DOHH2 (cell line): Measurements from ENCODE around the gene TPX2.

Experiments
- H3F3A ChIP-seq: fragments of 200-600 bp; sonication (generic), shearing (Covaris generic); 2 replicates; pipeline ENCODE4 v1.6.0; 2016; ENCODE audit warnings: antibody characterized with exemption, mild to moderate bottlenecking; ENCODE audit not compliant: control insufficient read depth, insufficient read depth
- H3K27ac ChIP-seq: fragments of 200-600 bp; sonication (generic); 2 replicates; pipeline ENCODE4 v1.5.1; 2014; ENCODE audit warnings: low read depth, mild to moderate bottlenecking, low read length, moderate library complexity
- H3K27me3 ChIP-seq: fragments of 200-600 bp; sonication (generic); 2 replicates; pipeline ENCODE4 v1.6.1; 2014; ENCODE audit warnings: mild to moderate bottlenecking, low read length, mixed read lengths; ENCODE audit not compliant: control insufficient read depth
- H3K36me3 ChIP-seq: fragments of 200-600 bp; sonication (generic); 2 replicates; pipeline ENCODE4 v1.6.1; 2014; ENCODE audit warnings: mild to moderate bottlenecking, low read length, moderate library complexity, mixed read lengths; ENCODE audit not compliant: control insufficient read depth
- H3K4me1 ChIP-seq: fragments of 200-600 bp; sonication (generic); 2 replicates; pipeline ENCODE4 v1.6.1; 2014; ENCODE audit warnings: mild to moderate bottlenecking, low read length, mixed read lengths; ENCODE audit not compliant: control insufficient read depth
- H3K4me2 ChIP-seq: fragments of 200-600 bp; sonication (generic); 2 replicates; pipeline ENCODE4 v1.6.0; 2014; ENCODE audit warnings: mild to moderate bottlenecking, low read length, moderate library complexity
- H3K4me3 ChIP-seq: fragments of 200-600 bp; sonication (generic); 2 replicates; pipeline ENCODE4 v1.5.1; 2014; ENCODE audit warnings: mild to moderate bottlenecking, low read length, mixed read lengths
- H3K79me2 ChIP-seq: fragments of 200-600 bp; sonication (generic); 2 replicates; pipeline ENCODE4 v1.6.1; 2014; ENCODE audit warnings: mild to moderate bottlenecking, low read length, mixed read lengths; ENCODE audit not compliant: control insufficient read depth
- H3K9me2 ChIP-seq: fragments of 200-600 bp; sonication (generic); replicated peaks from 2 replicates; pipeline ENCODE4 v1.6.1; 2014; ENCODE audit warnings: mild to moderate bottlenecking, low read length, mixed read lengths; ENCODE audit not compliant: control insufficient read depth
- H3K9me3 ChIP-seq: fragments of 200-600 bp; sonication (generic); 2 replicates; pipeline ENCODE4 v1.6.1; 2014; ENCODE audit warnings: antibody characterized with exemption, low read length, mixed read lengths; ENCODE audit not compliant: control insufficient read depth, insufficient read depth
- H4K20me1 ChIP-seq: fragments of 200-600 bp; sonication (generic); 2 replicates; pipeline ENCODE4 v1.6.0; 2014; ENCODE audit warnings: low read depth, mild to moderate bottlenecking, antibody characterized with exemption, low read length, moderate library complexity; ENCODE audit not compliant: control insufficient read depth, insufficient read depth
- CTCF ChIP-seq: fragments of 200-600 bp; sonication (generic); IDR thresholded peaks from one replicate; pipeline ENCODE4 v1.5.1; 2014; ENCODE audit warnings: antibody characterized with exemption, mild to moderate bottlenecking, low read depth, low read length; ENCODE audit not compliant: poor library complexity, severe bottlenecking
- EZH2phosphoT487 ChIP-seq: fragments of 200-600 bp; sonication (generic); IDR thresholded peaks from 2 replicates; pipeline ENCODE4 v1.6.1; 2017; ENCODE audit warnings: borderline replicate concordance, mild to moderate bottlenecking, antibody characterized with exemption, low read length, moderate library complexity, mixed read lengths

TPX2 gene

DNA sequence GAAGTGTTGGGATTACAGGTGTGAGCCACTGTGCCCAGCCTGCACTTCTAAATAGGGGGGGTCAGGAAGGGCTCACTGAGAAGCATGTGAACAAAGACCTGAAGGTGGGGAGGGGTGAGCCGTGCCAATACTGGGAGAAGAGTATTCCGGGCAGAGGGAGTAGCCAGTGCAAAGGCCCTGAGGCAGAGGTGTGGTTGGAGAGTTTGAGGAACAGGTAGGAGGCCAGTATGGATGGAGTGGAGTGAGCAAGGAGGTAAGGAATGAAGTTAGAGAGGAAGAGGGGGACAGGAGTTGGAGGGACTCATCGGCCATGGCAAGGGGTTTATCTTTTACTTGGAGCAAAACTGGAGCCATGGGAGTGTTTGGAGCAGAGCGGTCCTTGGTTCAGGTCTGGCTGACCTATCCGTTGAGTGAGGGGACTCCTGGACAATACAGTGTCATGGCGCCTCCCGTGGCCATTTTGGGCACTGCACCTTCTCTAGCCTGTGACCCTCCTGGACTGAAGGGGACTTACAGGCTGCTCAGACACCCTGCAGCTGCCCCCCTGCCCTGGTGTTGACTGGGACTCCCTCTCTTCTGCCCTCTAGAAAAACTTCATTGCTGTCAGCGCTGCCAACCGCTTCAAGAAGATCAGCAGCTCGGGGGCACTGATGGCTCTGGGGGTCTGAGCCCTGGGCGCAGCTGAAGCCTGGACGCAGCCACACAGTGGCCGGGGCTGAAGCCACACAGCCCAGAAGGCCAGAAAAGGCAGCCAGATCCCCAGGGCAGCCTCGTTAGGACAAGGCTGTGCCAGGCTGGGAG lies 94.2 kb downstream of the TPX2 start:
- Histone ChIP-seq H3F3A (no peaks in the 10 kb centered on the region), H3K27me3 (peaks cover 2% of the 10 kb centered on the region; the same call in 1 of the 2 replicates), H3K9me2 (no peaks in the 10 kb centered on the region), H3K4me2 (no peak overlapping the region), H3K27ac (no peak overlapping the region), H3K4me1 (no peaks in the 10 kb centered on the region), H3K9me3 (no peaks in the 10 kb centered on the region), H3K36me3 (no peaks in the 10 kb centered on the region), H4K20me1 (no peaks in the 10 kb centered on the region), H3K79me2 (no peaks in the 10 kb centered on the region), H3K4me3 (no peak overlapping the region)
- peak; percentile 96 for TF ChIP-seq CTCF
- no peak for TF ChIP-seq EZH2phosphoT487

- no peaks in the 10 kb centered on the region for H3F3A ChIP-seq
- H3K4me1 ChIP-seq: no peaks in the 10 kb centered on the region
- H4K20me1 ChIP-seq: no peaks in the 10 kb centered on the region
- H3K36me3 ChIP-seq: no peaks in the 10 kb centered on the region
- H3K4me3 ChIP-seq: no peak overlapping the region
- no peaks in the 10 kb centered on the region for H3K9me3 ChIP-seq
- TF ChIP-seq CTCF: no peak
- H3K27me3 ChIP-seq: peaks cover 6% of the 10 kb centered on the region; the same call in 1 of the 2 replicates
- no peaks in the 10 kb centered on the region for H3K79me2 ChIP-seq
- H3K4me2 ChIP-seq: no peak overlapping the region
- no peak overlapping the region for H3K27ac ChIP-seq
- no peaks in the 10 kb centered on the region for H3K9me2 ChIP-seq
These were observed 94.9 kb downstream of the TPX2 start for GRCh38 chr20:31833931-31834521.

- no peak for TF ChIP-seq EZH2phosphoT487
- TF ChIP-seq CTCF: no peak
- no peak overlapping the region for H3K4me2 ChIP-seq
- H3K9me3 ChIP-seq: no peaks in the 10 kb centered on the region
- no peaks in the 10 kb centered on the region for H4K20me1 ChIP-seq
- H3K4me3 ChIP-seq: no peak overlapping the region
- H3K27ac ChIP-seq: no peak overlapping the region
- H3K36me3 ChIP-seq: no peaks in the 10 kb centered on the region
- no peaks in the 10 kb centered on the region for H3K79me2 ChIP-seq
- H3K9me2 ChIP-seq: no peaks in the 10 kb centered on the region
- H3K27me3 ChIP-seq: peaks cover 6% of the 10 kb centered on the region; the same call in 1 of the 2 replicates
- no peaks in the 10 kb centered on the region for H3F3A ChIP-seq
- H3K4me1 ChIP-seq: no peaks in the 10 kb centered on the region
These were observed 96.5 kb downstream of the TPX2 start for GRCh38 chr20:31835554-31835953.
